Muscle of back (tissue), 13 donors: Measurements from ENCODE around the gene SCT. TPM values are rescaled to one million over a fixed set of nuclear protein-coding genes. Genes with fewer than 3 reads are reported as not detected.
"Not testable (repeated sequence)": the region's sequence is repeated elsewhere in the genome, so short reads cannot be mapped to it uniquely, and the experiment has no call there.

Experiments used
- DNase-seq, 3 donors: peaks; one replicate each; pipeline versions ENCODE4 v3.0.0 to v3.0.0-alpha.2; 2013
- long read RNA-seq, 9 donors: transcript quantifications; one replicate each; lab custom pipeline, GENCODE V29; 2026
- polyA plus RNA-seq, 10 donors: library from polyadenylated mRNA; unstranded; fragments of 120-200 nt; gene quantifications; one replicate each; pipeline ENCODE4 v1.2.1, GENCODE V29; 2013; ENCODE audit not compliant: insufficient read length in 10 of 10

Gene SCT
- polyA plus RNA-seq, result 100 to 1,000 TPM in 1 of 10 donors, 10 to 100 TPM in 9; 31.7 to 107 (median 61.3) TPM
- long read RNA-seq, donor 1, transcript SCT-201 (4 exons, 366 nt), result major isoform, 87 of 125 reads
- long read RNA-seq, donor 1, partial matches to known transcripts, result 38 of 125 reads
- long read RNA-seq, donor 1, other reads (novel, unspliced or antisense), result 0 of 125 reads
- long read RNA-seq, donor 2, transcript SCT-201 (4 exons, 366 nt), result major isoform, 99 of 135 reads
- long read RNA-seq, donor 2, partial matches to known transcripts, result 36 of 135 reads
- long read RNA-seq, donor 2, other reads (novel, unspliced or antisense), result 0 of 135 reads
- long read RNA-seq, donor 3, result 0 reads
- long read RNA-seq, donor 4, transcript SCT-201 (4 exons, 366 nt), result major isoform, 69 of 94 reads
- long read RNA-seq, donor 4, partial matches to known transcripts, result 25 of 94 reads
- long read RNA-seq, donor 4, other reads (novel, unspliced or antisense), result 0 of 94 reads
- long read RNA-seq, donor 5, transcript SCT-201 (4 exons, 366 nt), result major isoform, 136 of 174 reads
- long read RNA-seq, donor 5, partial matches to known transcripts, result 38 of 174 reads
- long read RNA-seq, donor 5, other reads (novel, unspliced or antisense), result 0 of 174 reads
- long read RNA-seq, donor 6, transcript SCT-201 (4 exons, 366 nt), result major isoform, 83 of 107 reads
- long read RNA-seq, donor 6, partial matches to known transcripts, result 24 of 107 reads
- long read RNA-seq, donor 6, other reads (novel, unspliced or antisense), result 0 of 107 reads
- long read RNA-seq, donor 7, transcript SCT-201 (4 exons, 366 nt), result major isoform, 39 of 58 reads
- long read RNA-seq, donor 7, partial matches to known transcripts, result 19 of 58 reads
- long read RNA-seq, donor 7, other reads (novel, unspliced or antisense), result 0 of 58 reads
- long read RNA-seq, donor 8, transcript SCT-201 (4 exons, 366 nt), result major isoform, 32 of 41 reads
- long read RNA-seq, donor 8, partial matches to known transcripts, result 9 of 41 reads
- long read RNA-seq, donor 8, other reads (novel, unspliced or antisense), result 0 of 41 reads
- long read RNA-seq, donor 9, transcript SCT-201 (4 exons, 366 nt), result major isoform, 21 of 29 reads
- long read RNA-seq, donor 9, partial matches to known transcripts, result 8 of 29 reads
- long read RNA-seq, donor 9, other reads (novel, unspliced or antisense), result 0 of 29 reads

DNA sequence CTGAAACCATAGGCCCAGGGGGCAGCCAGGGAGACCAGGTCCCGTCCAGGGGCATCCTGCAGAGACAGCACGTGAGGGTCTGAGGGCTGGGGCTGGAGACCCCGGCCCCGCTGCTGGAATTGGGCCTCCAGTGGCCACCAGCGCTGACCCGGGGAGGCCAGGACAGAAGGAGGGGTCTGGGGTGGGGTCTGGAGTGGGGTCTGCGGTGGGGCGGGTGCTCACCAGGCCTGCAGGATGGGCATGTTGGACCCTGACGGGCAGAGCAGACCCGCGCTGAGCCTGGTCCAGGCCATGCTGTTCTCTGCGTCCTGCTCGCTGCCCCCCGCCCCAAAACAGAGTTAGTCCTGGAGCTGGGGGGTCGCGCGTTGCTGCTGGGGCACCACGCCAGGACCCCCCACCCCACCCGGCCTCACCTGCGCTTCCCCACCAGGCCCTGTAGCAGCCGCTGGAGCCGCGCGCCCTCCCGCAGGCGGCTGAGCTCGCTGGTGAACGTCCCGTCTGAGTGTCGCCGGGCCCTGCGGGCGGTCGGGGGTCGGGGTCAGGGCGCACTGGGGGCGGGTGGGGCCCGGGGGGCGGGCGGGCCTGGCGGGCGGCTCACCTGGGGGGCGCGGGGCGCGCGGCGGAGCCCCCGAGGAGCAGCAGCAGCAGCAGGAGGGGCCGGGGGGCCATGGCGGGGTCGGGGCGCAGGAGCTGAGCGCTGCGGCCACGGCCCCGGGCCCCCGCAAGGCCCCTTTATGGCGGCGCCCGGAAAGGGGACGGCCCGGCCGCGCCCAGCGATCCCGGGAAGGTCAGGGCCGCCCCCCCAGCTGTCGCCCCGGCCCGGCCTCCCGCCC is at the start of gene SCT:
SCT (minus strand) TSS at position 707 of the 833 bp plus-strand sequence; CDS start at position 669, 38 bp downstream.
- peak in 1 of 3 donors; percentile 10 for DNase-seq

DNA sequence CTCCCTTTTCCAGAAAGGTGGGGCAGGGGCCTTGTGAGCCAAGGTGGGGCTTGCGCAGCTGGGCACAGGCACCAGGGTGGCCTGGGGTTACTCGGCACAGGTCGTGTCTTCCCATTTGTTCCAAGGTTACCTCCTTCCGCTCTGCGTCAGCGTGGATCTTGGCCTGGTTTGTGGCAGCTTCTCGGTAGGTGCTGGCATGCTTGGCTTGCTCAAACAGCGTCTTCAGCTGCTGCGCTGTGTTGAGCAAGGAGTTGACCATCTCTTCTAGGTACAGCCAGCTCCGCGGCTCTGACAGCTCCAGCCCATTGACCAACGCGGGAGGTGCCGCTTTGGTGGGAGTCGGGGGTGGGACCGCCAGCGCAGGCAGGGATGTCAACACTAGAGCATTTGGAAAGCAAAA is 47.4 kb upstream of the SCT start:
- no peak for DNase-seq

DNA sequence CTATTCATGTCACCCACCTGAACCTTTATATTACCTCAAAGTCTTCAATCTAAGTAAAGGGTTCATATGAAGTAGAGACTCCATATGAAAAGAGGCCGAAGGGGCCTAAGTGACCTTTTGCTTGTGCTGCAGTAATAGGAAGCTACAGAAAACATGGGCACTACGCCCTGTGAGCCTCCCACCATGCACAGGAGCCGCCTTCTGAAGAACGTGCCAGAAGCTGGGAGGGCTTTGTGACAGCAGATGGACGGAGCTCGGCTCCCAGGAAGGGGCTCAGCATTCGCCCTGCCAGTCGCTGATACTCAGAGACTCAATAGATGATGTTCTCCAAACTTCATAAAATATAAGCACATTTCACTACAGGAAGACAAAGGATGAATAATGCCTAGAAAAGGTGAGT is 46.9 kb upstream of the SCT start:
- no peak for DNase-seq

- DNase-seq, result peak in 1 of 3 donors; percentile 19
Observed at GRCh38 chr11:665704-666281, 38.8 kb upstream of the SCT start.

- DNase-seq, result peak; percentile 40 to 76 (median 49)
Observed at GRCh38 chr11:665062-665703, 38.2 kb upstream of the SCT start.

- peak in 2 of 3 donors; percentile 11 to 59 for DNase-seq
Observed at GRCh38 chr11:662689-663274, 35.8 kb upstream of the SCT start.

DNA sequence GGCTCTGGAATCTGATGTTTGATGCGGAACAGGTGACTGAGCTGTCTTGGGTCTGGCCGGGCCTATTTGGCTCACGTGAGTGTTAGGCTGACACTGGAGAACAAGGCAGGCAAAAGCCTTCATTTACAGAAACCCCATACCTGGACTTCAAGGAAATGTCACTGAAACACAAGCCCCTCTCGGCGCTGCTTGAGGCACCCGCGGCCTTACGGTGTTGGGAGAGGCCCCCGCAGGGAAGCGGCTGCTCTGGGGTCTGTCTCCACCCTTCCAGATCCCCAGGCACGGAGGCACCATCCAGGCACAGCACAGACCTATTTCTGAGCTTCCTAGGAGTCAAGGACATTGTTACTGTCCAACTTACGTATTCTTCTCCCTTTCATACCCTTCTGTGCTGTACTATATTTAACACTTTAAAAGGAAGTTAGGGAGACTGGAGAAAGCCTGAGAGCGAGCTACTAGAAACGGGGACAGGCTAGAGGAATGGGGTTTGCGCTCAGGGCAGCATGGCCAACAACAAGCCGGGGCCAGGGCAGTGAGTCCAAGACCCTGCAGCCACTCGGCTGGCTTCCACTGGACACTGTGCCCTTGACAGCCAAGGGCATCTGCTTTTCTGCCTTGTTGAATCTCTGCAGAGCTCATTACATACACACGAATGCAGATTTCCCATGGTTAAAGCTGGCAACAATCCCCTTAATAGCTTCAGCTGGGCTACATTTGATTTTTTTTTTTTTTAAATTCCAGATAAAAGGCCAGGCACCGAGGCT is 33.9 kb upstream of the SCT start:
- DNase-seq, result no peak

DNA sequence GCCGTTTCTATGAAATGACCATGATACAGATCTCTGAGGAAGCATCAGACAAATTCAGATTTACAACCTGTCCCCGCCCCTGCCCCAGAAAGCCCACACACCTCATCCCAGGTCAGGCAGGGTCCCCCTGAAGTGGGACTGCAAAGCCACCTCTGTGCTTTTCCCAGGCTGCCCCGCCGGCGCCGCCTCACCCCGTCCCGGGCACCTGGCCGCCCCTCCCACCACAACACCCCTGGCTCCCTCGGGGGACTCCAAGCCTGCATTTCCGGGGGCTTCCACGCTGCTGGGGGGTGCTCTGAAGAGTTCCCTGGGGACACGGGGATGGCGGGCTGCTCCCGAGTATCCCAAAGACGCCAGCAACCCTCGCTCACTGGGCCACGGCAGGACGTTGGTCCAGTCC is 33.3 kb upstream of the SCT start:
- no peak for DNase-seq

DNA sequence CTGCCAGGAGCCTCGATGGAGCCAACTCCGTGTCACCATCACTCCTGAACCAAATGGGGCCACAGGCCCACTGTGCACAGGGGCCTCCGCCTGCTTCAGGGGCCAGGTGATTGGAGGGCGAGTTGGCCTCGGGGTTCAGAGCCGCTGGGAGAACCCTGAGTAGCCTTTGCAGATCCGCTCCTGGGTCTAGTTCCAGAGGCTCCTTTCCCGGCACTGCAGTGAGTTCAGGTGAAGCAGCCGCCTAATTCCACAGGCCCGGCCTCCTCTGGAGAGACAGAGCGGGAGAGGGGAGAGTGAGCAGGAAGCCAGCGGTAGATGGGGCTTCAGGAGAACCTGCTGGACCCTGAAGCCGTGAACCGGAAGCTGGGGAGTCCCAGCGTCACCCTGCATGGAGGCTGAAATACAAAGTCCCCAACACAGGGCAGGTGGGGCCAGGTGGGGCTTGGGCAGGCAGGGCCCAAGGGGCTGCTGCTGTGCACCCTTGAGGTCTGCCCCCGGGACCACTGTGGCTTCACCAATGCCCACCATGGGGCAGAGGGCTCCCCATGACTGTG is 32.6 kb upstream of the SCT start:
- no peak for DNase-seq

- no peak for DNase-seq
Observed at GRCh38 chr11:657691-658126, 30.7 kb upstream of the SCT start.

DNA sequence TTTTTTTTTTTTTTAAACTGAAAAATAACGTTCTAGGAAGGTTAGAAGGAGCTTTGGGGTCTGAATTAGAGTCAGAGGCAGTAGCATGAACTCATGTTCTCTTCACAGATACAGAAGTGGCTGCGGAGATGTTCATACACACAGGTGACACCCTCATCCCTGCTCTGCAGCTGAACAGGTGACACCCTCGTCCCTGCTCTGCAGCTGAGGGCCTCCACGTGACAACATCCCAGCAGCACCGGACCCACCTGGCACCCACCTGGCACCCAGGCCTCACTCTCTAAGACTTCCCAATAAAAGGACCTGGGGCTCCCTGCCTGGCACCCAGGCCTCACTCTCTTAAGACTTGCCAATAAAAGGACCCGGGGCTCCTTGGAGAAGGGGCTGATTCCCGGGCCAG is 29.9 kb upstream of the SCT start:
- DNase-seq, result no peak

GRCh38 chr11:656426-656825 is 29.4 kb upstream of the SCT start:
- DNase-seq, result no peak

DNA sequence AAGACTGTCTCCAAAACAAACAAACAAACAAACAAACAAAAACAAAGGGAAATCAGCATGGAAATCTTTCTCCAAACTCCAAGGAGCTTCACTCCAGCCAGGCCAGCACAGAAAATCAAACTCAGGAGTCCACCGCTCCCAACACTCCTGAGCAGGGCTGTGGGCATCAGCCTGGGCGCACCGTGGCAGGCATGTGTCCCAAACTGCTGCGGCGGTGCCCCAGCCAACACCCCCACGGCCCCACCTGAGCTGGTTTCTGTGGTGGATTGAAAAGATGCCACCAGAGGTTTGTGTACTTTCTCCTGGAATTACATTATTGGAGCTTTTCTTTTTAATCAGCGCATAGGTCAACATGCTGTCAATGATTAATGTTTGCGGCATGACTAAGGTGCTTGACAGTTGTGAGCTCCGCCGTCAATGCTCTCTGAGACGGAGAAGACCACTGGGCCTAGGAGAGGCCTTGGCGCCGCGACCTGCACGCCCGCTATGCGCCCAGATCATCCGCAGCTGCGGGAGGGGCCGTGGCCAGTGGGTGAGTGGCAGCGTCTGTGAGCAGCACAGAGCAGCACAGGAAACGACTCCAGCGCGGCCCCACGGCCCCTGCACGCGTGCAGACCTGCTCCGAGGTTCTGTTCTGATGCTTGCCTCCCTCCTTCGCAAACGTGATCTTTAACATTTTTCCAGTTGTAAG is 28.2 kb upstream of the SCT start:
- no peak for DNase-seq

- not testable (repeated sequence) for DNase-seq
Observed at GRCh38 chr11:654444-654843, 27.5 kb upstream of the SCT start.

DNA sequence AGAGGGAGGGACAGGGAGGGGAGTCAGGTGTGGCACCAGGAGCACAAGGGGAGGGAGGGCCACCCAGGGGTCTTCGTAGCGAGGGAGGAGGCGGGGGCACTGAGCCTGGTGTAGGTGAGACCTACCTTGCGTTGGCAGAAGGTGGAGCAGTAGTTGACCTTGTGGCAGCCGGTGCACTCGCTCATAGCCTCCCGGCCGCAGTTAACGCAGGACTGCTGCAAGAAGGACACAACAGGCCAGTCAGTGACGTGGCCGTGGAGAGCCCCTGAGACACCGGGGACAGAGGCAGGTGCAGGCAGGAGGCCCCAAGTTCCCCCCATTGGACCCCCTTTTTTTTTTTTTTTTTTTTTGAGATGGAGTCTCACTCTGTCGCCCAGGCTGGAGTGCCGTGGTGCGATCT is 26.9 kb upstream of the SCT start:
- no peak for DNase-seq

DNA sequence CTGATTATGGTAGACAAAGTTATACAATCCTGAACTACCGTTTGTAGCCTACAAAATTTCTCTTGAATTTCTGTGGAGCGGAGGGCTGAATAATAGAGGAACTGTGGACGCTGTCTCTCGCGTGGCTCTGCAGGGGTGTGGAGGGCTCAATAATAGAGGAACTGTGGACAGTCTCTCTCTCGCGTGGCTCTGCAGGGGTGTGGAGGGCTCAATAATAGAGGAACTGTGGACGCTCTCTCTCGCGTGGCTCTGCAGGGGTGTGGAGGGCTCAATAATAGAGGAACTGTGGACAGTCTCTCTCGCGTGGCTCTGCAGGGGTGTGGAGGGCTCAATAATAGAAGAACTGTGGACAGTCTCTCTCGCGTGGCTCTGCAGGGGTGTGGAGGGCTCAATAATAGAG is 26.2 kb upstream of the SCT start:
- not testable (repeated sequence) for DNase-seq

DNA sequence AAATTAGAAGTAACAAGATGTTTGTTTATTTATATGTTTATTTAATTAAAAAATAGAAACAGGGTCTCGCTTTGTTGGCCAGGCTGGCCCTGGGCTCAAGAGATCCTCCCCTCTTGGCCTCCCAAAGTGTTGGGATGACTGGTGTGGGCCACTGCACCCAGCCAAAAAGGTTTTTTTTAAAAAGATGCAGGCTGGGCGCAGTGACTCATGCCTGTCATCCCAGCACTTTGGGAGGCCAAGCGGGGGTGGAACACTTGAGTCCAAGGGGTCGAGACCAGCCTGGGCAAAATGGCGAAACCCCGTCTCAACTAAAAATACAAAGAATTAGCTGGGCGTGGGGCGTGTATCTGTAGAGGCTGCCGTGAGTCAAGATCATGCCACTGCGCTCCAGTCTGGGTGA is 23.5 kb upstream of the SCT start:
- no peak for DNase-seq

DNA sequence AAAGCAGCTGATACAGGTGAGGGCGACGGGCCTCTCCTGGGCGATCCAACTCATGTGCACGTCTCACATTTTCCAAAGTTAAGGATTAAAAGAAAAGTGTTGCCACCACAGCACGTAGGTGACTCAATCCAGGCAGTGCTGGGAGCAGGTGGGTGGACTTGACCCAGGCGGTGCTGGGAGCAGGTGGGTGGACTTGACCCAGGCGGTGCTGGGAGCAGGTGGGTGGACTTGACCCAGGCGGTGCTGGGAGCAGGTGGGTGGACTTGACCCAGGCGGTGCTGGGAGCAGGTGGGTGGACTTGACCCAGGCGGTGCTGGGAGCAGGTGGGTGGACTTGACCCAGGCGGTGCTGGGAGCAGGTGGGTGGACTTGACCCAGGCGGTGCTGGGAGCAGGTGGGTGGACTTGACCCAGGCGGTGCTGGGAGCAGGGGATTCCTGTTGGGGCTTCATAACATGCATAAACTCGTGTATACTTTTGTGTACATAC is 20.7 kb upstream of the SCT start:
- DNase-seq, result not testable (repeated sequence)
